Endothelial cell of umbilical vein (primary cell): ENCODE data around the gene NADK. TPM values are rescaled to one million over a fixed set of nuclear protein-coding genes. Genes with fewer than 3 reads are reported as not detected.

Experiments
- BruUV-seq: library from RNA; stranded (reverse); fragments of 400-500 nt; replicated peaks from 2 replicates; lab custom pipeline; 2021; lab: Mats Ljungman, UMichigan
- CTCF ChIA-PET: fragments of 300-600, 350-600 bp; sonication (Branson Sonifier 250); formaldehyde crosslinking; loops from one replicate; lab custom pipeline; 2021; ENCODE audit warnings: antibody characterized with exemption, inconsistent platforms; lab: Charles Lee
- POLR2A ChIA-PET: fragments of 300-600, 350-600 bp; sonication (Branson Sonifier 250); formaldehyde crosslinking; loops from one replicate; lab custom pipeline; 2021; ENCODE audit warnings: antibody characterized with exemption, inconsistent platforms; lab: Charles Lee
- DNase-seq: peaks from one replicate; pipeline ENCODE4 v3.0.0-alpha.2; 2011; ENCODE audit warnings: low read depth, low spot score
- FAIRE-seq: peaks from 2 replicates; lab custom pipeline; 2011; peaks lifted over from hg19 to GRCh38; lab: Jason Lieb, UNC
- H2AFZ ChIP-seq: 2 replicates; pipeline ENCODE4 v1.6.0; 2012; ENCODE audit warnings: low read depth, low read length, control low read depth, inconsistent platforms
- H3K27ac ChIP-seq: 2 replicates; pipeline ENCODE4 v1.5.1; 2011; ENCODE audit warnings: low read depth, mild to moderate bottlenecking, control low read depth, low read length, moderate library complexity; ENCODE audit not compliant: insufficient read depth
- H3K27me3 ChIP-seq, 2 experiments: 2 replicates each; pipeline versions ENCODE4 v1.6.0 to v1.6.1; 2011; ENCODE audit warnings: low read length in 2 of 2, mixed read lengths in 1 of 2; ENCODE audit not compliant: control insufficient read depth in 2 of 2, insufficient read depth in 2 of 2
- H3K36me3 ChIP-seq, 2 experiments: 2 replicates in 1 of 2; 3 replicates in 1 of 2; pipeline ENCODE4 v1.5.1; 2011; ENCODE audit warnings: low read length in 2 of 2, mild to moderate bottlenecking in 1 of 2, moderate library complexity in 1 of 2; ENCODE audit not compliant: control insufficient read depth in 2 of 2, insufficient read depth in 2 of 2; ENCODE audit errors: extremely low read depth in 1 of 2
- H3K4me1 ChIP-seq: 3 replicates; pipeline ENCODE4 v1.5.1; 2011; ENCODE audit warnings: mild to moderate bottlenecking, low read length; ENCODE audit not compliant: control insufficient read depth, insufficient read depth; ENCODE audit errors: extremely low read depth
- H3K4me2 ChIP-seq: 2 replicates; pipeline ENCODE4 v1.6.1; 2011; ENCODE audit warnings: low read length, control low read depth, mixed read lengths; ENCODE audit not compliant: insufficient read depth
- H3K4me3 ChIP-seq, 3 experiments: fragments of 200-600 bp in 1 of 3; sonication (generic), shearing (Covaris generic) in 1 of 3; replicated peaks in 1 of 3; 2 replicates each; pipeline ENCODE4 v1.5.1; 2011 to 2016; ENCODE audit warnings: control low read depth in 3 of 3, low read length in 3 of 3, mild to moderate bottlenecking in 2 of 3, inconsistent platforms in 1 of 3, low read depth in 1 of 3, moderate library complexity in 1 of 3; ENCODE audit not compliant: insufficient read depth in 1 of 3
- H3K79me2 ChIP-seq: 2 replicates; pipeline ENCODE4 v1.6.0; 2012; ENCODE audit warnings: low read length, inconsistent platforms; ENCODE audit not compliant: control insufficient read depth, insufficient read depth
- H3K9ac ChIP-seq: replicated peaks from 2 replicates; pipeline ENCODE3; 2011; ENCODE audit warnings: low read length, control low read depth; ENCODE audit not compliant: insufficient read depth; ENCODE audit errors: extremely low read depth
- H3K9me1 ChIP-seq: replicated peaks from 3 replicates; pipeline ENCODE4 v1.6.0; 2011; ENCODE audit warnings: mild to moderate bottlenecking, low read length; ENCODE audit not compliant: control insufficient read depth, insufficient read depth; ENCODE audit errors: extremely low read depth
- H3K9me3 ChIP-seq: replicated peaks from 2 replicates; pipeline ENCODE4 v1.5.1; 2012; ENCODE audit warnings: low read length, inconsistent platforms; ENCODE audit not compliant: control insufficient read depth, insufficient read depth
- H4K20me1 ChIP-seq: replicated peaks from 2 replicates; pipeline ENCODE3; 2011; ENCODE audit warnings: mild to moderate bottlenecking, low read length; ENCODE audit not compliant: control insufficient read depth, insufficient read depth; ENCODE audit errors: extremely low read depth
- CTCF ChIP-seq, 2 donors: IDR thresholded peaks; 1 replicate in 1 of 2; 2 replicates in 1 of 2; pipeline ENCODE4 v1.5.1; 2011; ENCODE audit warnings: low read length in 2 of 2, mild to moderate bottlenecking in 2 of 2, moderate library complexity in 2 of 2, control low read depth in 1 of 2, inconsistent platforms in 1 of 2, low read depth in 1 of 2; ENCODE audit not compliant: insufficient read depth in 1 of 2; ENCODE audit errors: extremely low read depth in 1 of 2
- EZH2 ChIP-seq: IDR thresholded peaks from 2 replicates; pipeline ENCODE4 v1.6.1; 2012; ENCODE audit warnings: borderline replicate concordance, low read depth, mild to moderate bottlenecking, moderate library complexity, low read length, inconsistent platforms; ENCODE audit not compliant: severe bottlenecking
- FOS ChIP-seq: IDR thresholded peaks from 2 replicates; pipeline ENCODE4 v1.6.1; 2011; ENCODE audit warnings: mild to moderate bottlenecking, low read length, moderate library complexity, borderline replicate concordance; ENCODE audit not compliant: insufficient read depth
- GATA2 ChIP-seq: IDR thresholded peaks from 2 replicates; pipeline ENCODE4 v1.7.0; 2011; ENCODE audit warnings: low read depth, mild to moderate bottlenecking, moderate library complexity, mixed read lengths, low read length; ENCODE audit not compliant: insufficient read length, insufficient read depth
- JUN ChIP-seq: IDR thresholded peaks from 2 replicates; pipeline ENCODE4 v1.6.1; 2011; ENCODE audit warnings: borderline replicate concordance, low read depth; ENCODE audit not compliant: insufficient read length, insufficient read depth
- MAX ChIP-seq: IDR thresholded peaks from 2 replicates; pipeline ENCODE4 v1.6.1; 2011; ENCODE audit not compliant: insufficient read depth, insufficient read length
- MYC ChIP-seq: IDR thresholded peaks from one replicate; pipeline ENCODE4 v1.6.1; 2011; ENCODE audit warnings: mild to moderate bottlenecking, low read depth, low read length
- POLR2A ChIP-seq: IDR thresholded peaks from 2 replicates; pipeline ENCODE4 v1.6.1; 2012; ENCODE audit warnings: low read depth, mild to moderate bottlenecking, control low read depth, low read length
- POLR2AphosphoS5 ChIP-seq: IDR thresholded peaks from 2 replicates; pipeline ENCODE4 v1.6.1; 2012; ENCODE audit warnings: low read depth, mild to moderate bottlenecking, control low read depth, low read length, moderate library complexity; ENCODE audit not compliant: insufficient read depth
- dilution Hi-C: fragments of 300-500 bp; cut with MboI; formaldehyde crosslinking; loops from one replicate; pipeline ENCODE4 v1.15.0; 2019; ENCODE audit warnings: low sequenced_read_pairs; ENCODE audit not compliant: extremely low pct_ligation_motif_present
- intact Hi-C: fragments of 100-400 bp; cut with micrococcal nuclease; formaldehyde crosslinking; loops from one replicate; pipeline ENCODE4 v1.10.0; 2022
- polyA plus RNA-seq, 4 experiments: library from polyadenylated mRNA; depleted of rRNA in 3 of 4; stranded (reverse) in 3 of 4; unstranded in 1 of 4; fragments of >200 nt; gene quantifications; 2 replicates each; pipeline versions ENCODE4 v1.2.1 to v1.2.3, GENCODE V29; 2011 to 2012; ENCODE audit warnings: missing spikeins in 1 of 4
- total RNA-seq: library from RNA; stranded (reverse); gene quantifications from 2 replicates; pipeline ENCODE4 v1.2.3, GENCODE V29; 2021

Gene NADK
- total and polyA plus RNA-seq, 2 donors (not counting 3 experiments of a cell fraction or from before 2014, with no cell fraction given): 68.5 to 88.8 TPM

- no peaks in the 10 kb centered on the region for H3K9me3 ChIP-seq
- no peak overlapping the region for H3K4me2 ChIP-seq
- peaks cover 41% of the 10 kb centered on the region for H3K79me2 ChIP-seq
- H3K36me3 ChIP-seq: peaks cover 15 to 23% of the 10 kb centered on the region in 2 experiments
- H3K4me3 ChIP-seq: no peak overlapping the region
- TF ChIP-seq JUN (no peak), EZH2 (no peak), POLR2AphosphoS5 (no peak)
- no peak overlapping the region for H3K27ac ChIP-seq
- DNase-seq (no peak), FAIRE-seq (no peak)
- no peaks in the 10 kb centered on the region for H3K27me3 ChIP-seq
- no TSS peak for BruUV-seq
- POLR2A ChIA-PET: no interaction called here
- no peak overlapping the region for H2AFZ ChIP-seq
- no peak overlapping the region for H3K9ac ChIP-seq
- H4K20me1 ChIP-seq: peaks cover 2% of the 10 kb centered on the region
- H3K9me1 ChIP-seq: no peaks in the 10 kb centered on the region
- H3K4me1 ChIP-seq: no peaks in the 10 kb centered on the region
- CTCF ChIA-PET: no interaction called here
- intact Hi-C loops (no loop called here), dilution Hi-C loops (no loop called here)
These were observed 28.6 kb upstream of the NADK start for GRCh38 chr1:1806890-1807289.

GRCh38 chr1:1804301-1804700 is 26.0 kb upstream of the NADK start:
- BruUV-seq: no TSS peak
- Histone ChIP-seq H3K27me3 (no peaks in the 10 kb centered on the region), H3K4me2 (no peak overlapping the region), H3K9me3 (no peaks in the 10 kb centered on the region), H3K9me1 (no peaks in the 10 kb centered on the region), H3K4me3 (no peak overlapping the region), H3K79me2 (peaks cover 59% of the 10 kb centered on the region), H4K20me1 (peaks cover 5% of the 10 kb centered on the region), H2AFZ (no peak overlapping the region), H3K27ac (no peak overlapping the region), H3K36me3 (peaks cover 19 to 35% of the 10 kb centered on the region in 2 experiments), H3K9ac (no peak overlapping the region), H3K4me1 (no peaks in the 10 kb centered on the region)
- TF ChIP-seq POLR2A: no peak
- no peak for TF ChIP-seq MYC
- no peak for TF ChIP-seq GATA2
- no peak for TF ChIP-seq EZH2
- TF ChIP-seq JUN: no peak
- no peak for TF ChIP-seq CTCF (IDR thresholded peaks at IDR 0.05; ENCODE audit: extremely low read depth in 1 of 2, insufficient read depth in 1 of 2, low read depth in 1 of 2, low read length in 2 of 2)
- TF ChIP-seq FOS: no peak
- no peak for TF ChIP-seq POLR2AphosphoS5
- TF ChIP-seq MAX: no peak
- ChIA-PET POLR2A (interaction anchor here (0.6 kb wide), 1 partner anchor 16 kb away, joined by 11 read pairs; no protein-coding TSS in a partner anchor), CTCF (interaction anchor here (1.9 kb wide), 1 partner anchor 101 kb away, joined by 5 read pairs; no protein-coding TSS in a partner anchor)
- no peak for FAIRE-seq
- dilution Hi-C loops: no loop called here
- intact Hi-C loops: no loop called here
- DNase-seq: no peak
